ENCODE results near the gene PIK3C2G.
"Not testable (repeated sequence)": the region's sequence is repeated elsewhere in the genome, so short reads cannot be mapped to it uniquely, and the experiment has no call there.

Gene PIK3C2G

GRCh38 chr12:18468246-18469075 lies 207.1 kb downstream of the PIK3C2G start:
- no peak for DNase-seq (ENCODE audit: low spot score)
- no peak for FAIRE-seq

GRCh38 chr12:18470251-18470650 lies 208.9 kb downstream of the PIK3C2G start:
- no peak for FAIRE-seq
- no peak for DNase-seq (ENCODE audit: low spot score)

- DNase-seq (ENCODE audit: low spot score) (no peak), FAIRE-seq (no peak)
These were observed 211.0 kb downstream of the PIK3C2G start for GRCh38 chr12:18472304-18472703.

GRCh38 chr12:18472806-18473205 lies 211.5 kb downstream of the PIK3C2G start:
- no peak for FAIRE-seq
- no peak for DNase-seq (ENCODE audit: low spot score)

GRCh38 chr12:18476861-18477260 lies 215.5 kb downstream of the PIK3C2G start:
- DNase-seq (ENCODE audit: low spot score) (no peak), FAIRE-seq (no peak)

GRCh38 chr12:18479256-18479655 lies 217.9 kb downstream of the PIK3C2G start:
- DNase-seq (ENCODE audit: low spot score): no peak
- no peak for FAIRE-seq

GRCh38 chr12:18482601-18483120 lies 221.3 kb downstream of the PIK3C2G start:
- FAIRE-seq: no peak
- DNase-seq (ENCODE audit: low spot score): no peak

- DNase-seq (ENCODE audit: low spot score) (no peak), FAIRE-seq (no peak)
These were observed 222.5 kb downstream of the PIK3C2G start for GRCh38 chr12:18483698-18484325.

GRCh38 chr12:18486036-18486435 lies 224.7 kb downstream of the PIK3C2G start:
- DNase-seq (ENCODE audit: low spot score) (no peak), FAIRE-seq (no peak)

- no peak for FAIRE-seq
These were observed 226.2 kb downstream of the PIK3C2G start for GRCh38 chr12:18487509-18487908.

GRCh38 chr12:18492372-18493025 lies 231.2 kb downstream of the PIK3C2G start:
- no peak for DNase-seq (ENCODE audit: low spot score)
- FAIRE-seq: no peak

More at GRCh38 chr12:18487509-18487908, 226.2 kb downstream of the PIK3C2G start:
- no peak for DNase-seq (ENCODE audit: low spot score)

- no peak for DNase-seq (ENCODE audit: low spot score)
- no peak for FAIRE-seq
These were observed 234.8 kb downstream of the PIK3C2G start for GRCh38 chr12:18496156-18496555.

GRCh38 chr12:18500160-18500574 lies 238.8 kb downstream of the PIK3C2G start:
- DNase-seq (ENCODE audit: low spot score); FAIRE-seq: not testable (repeated sequence)

GRCh38 chr12:18500736-18501135 lies 239.4 kb downstream of the PIK3C2G start:
- DNase-seq (ENCODE audit: low spot score); FAIRE-seq: not testable (repeated sequence)

GRCh38 chr12:18502422-18502968 lies 241.2 kb downstream of the PIK3C2G start:
- DNase-seq (ENCODE audit: low spot score): no peak
- no peak for FAIRE-seq

GRCh38 chr12:18521461-18521860 lies 260.1 kb downstream of the PIK3C2G start:
- DNase-seq (ENCODE audit: low spot score) (no peak), FAIRE-seq (no peak)

GRCh38 chr12:18522806-18523205 lies 261.5 kb downstream of the PIK3C2G start:
- no peak for DNase-seq (ENCODE audit: low spot score)
- FAIRE-seq: no peak

GRCh38 chr12:18542497-18542896 lies 281.2 kb downstream of the PIK3C2G start:
- DNase-seq (ENCODE audit: low spot score); FAIRE-seq: not testable (repeated sequence)

- no peak for DNase-seq (ENCODE audit: low spot score)
- FAIRE-seq: no peak
These were observed 285.1 kb downstream of the PIK3C2G start for GRCh38 chr12:18546399-18546798.

- DNase-seq (ENCODE audit: low spot score) (no peak), FAIRE-seq (no peak)
These were observed 288.3 kb downstream of the PIK3C2G start for GRCh38 chr12:18549598-18549997.

GRCh38 chr12:18551106-18551505 lies 289.8 kb downstream of the PIK3C2G start:
- no peak for FAIRE-seq
- DNase-seq (ENCODE audit: low spot score): no peak

GRCh38 chr12:18551701-18552100 lies 290.4 kb downstream of the PIK3C2G start:
- no peak for DNase-seq (ENCODE audit: low spot score)
- no peak for FAIRE-seq

Data from urothelium cell line (cell line).